IMR-90 (cell line): ENCODE data around the gene GNAI3. TPM values are rescaled to one million over a fixed set of nuclear protein-coding genes. Genes with fewer than 3 reads are reported as not detected.

Experiments used
- ATAC-seq: fragments of 200-7000 bp; cut with Tn5 transposase; 2 replicates; pipeline ENCODE4 v1.9.1; 2020; ENCODE audit warnings: low read depth, mild to moderate bottlenecking, moderate library complexity
- BruUV-seq: library from RNA; stranded (reverse); fragments of 400-500 nt; replicated peaks from 2 replicates; lab custom pipeline; 2021; lab: Mats Ljungman, UMichigan
- CTCF ChIA-PET: fragments of 300-600 bp; formaldehyde crosslinking; extraction: SDS; loops from one replicate; lab custom pipeline; 2021; ENCODE audit warnings: antibody characterized with exemption; lab: Yijun Ruan, JAX
- POLR2A ChIA-PET: fragments of 300-600 bp; sonication (Branson Sonifier 250); formaldehyde crosslinking; loops from one replicate; lab custom pipeline; 2022; ENCODE audit warnings: antibody characterized with exemption; ENCODE audit not compliant: unreplicated experiment; lab: Charles Lee
- DNase-seq: peaks from one replicate; pipeline ENCODE4 v3.0.0; 2013
- H2AFZ ChIP-seq: replicated peaks from 2 replicates; pipeline ENCODE3; 2013; ENCODE audit warnings: low read length, mild to moderate bottlenecking; ENCODE audit not compliant: poor library complexity
- H2AK5ac ChIP-seq: 2 replicates; pipeline ENCODE4 v1.6.1; 2013; ENCODE audit warnings: low read depth, low read length, inconsistent platforms
- H2AK9ac ChIP-seq: replicated peaks from 2 replicates; pipeline ENCODE3; 2013; ENCODE audit warnings: mild to moderate bottlenecking, low read depth, low read length, moderate library complexity; ENCODE audit not compliant: poor library complexity
- H2BK120ac ChIP-seq: 2 replicates; pipeline ENCODE4 v1.6.1; 2013; ENCODE audit warnings: low read depth, low read length, inconsistent platforms
- H2BK15ac ChIP-seq: 3 replicates; pipeline ENCODE4 v1.6.1; 2013; ENCODE audit warnings: low read depth, low read length, inconsistent platforms
- H2BK20ac ChIP-seq: 2 replicates; pipeline ENCODE4 v1.6.1; 2013; ENCODE audit warnings: low read depth, mild to moderate bottlenecking, inconsistent platforms, low read length, moderate library complexity
- H2BK5ac ChIP-seq: 2 replicates; pipeline ENCODE4 v1.6.1; 2013; ENCODE audit warnings: mild to moderate bottlenecking, low read depth, low read length, inconsistent platforms; ENCODE audit not compliant: poor library complexity, severe bottlenecking
- H3K14ac ChIP-seq: replicated peaks from 2 replicates; pipeline ENCODE4 v1.6.1; 2013; ENCODE audit warnings: low read depth, low read length, inconsistent platforms
- H3K18ac ChIP-seq: 2 replicates; pipeline ENCODE4 v1.6.1; 2013; ENCODE audit warnings: low read depth, low read length, control low read depth
- H3K23ac ChIP-seq: 2 replicates; pipeline ENCODE4 v1.6.1; 2013; ENCODE audit warnings: low read depth, low read length, inconsistent platforms
- H3K27ac ChIP-seq: 2 replicates; pipeline ENCODE4 v1.5.1; 2013; ENCODE audit warnings: mild to moderate bottlenecking, control low read depth, low read length; ENCODE audit not compliant: insufficient read depth
- H3K27me3 ChIP-seq: 2 replicates; pipeline ENCODE4 v1.6.1; 2013; ENCODE audit warnings: low read length; ENCODE audit not compliant: control insufficient read depth, insufficient read depth
- H3K36me3 ChIP-seq: 2 replicates; pipeline ENCODE4 v1.6.1; 2013; ENCODE audit warnings: low read length, mixed read lengths; ENCODE audit not compliant: control insufficient read depth, insufficient read depth
- H3K4ac ChIP-seq: 2 replicates; pipeline ENCODE4 v1.6.1; 2013; ENCODE audit warnings: low read depth, low read length, inconsistent platforms
- H3K4me1 ChIP-seq: 2 replicates; pipeline ENCODE4 v1.6.1; 2013; ENCODE audit warnings: low read length, mixed read lengths; ENCODE audit not compliant: control insufficient read depth, insufficient read depth
- H3K4me2 ChIP-seq: 2 replicates; pipeline ENCODE4 v1.6.1; 2013; ENCODE audit warnings: low read depth, mild to moderate bottlenecking, control low read depth, low read length, moderate library complexity
- H3K4me3 ChIP-seq: 2 replicates; pipeline ENCODE4 v1.5.1; 2013; ENCODE audit warnings: low read depth, mild to moderate bottlenecking, control low read depth, low read length, moderate library complexity; ENCODE audit not compliant: insufficient read depth
- H3K56ac ChIP-seq: 2 replicates; pipeline ENCODE4 v1.6.1; 2013; ENCODE audit warnings: low read length, inconsistent platforms; ENCODE audit not compliant: insufficient read depth; ENCODE audit errors: extremely low read depth
- H3K79me1 ChIP-seq, 2 experiments: 2 replicates each; pipeline ENCODE4 v1.6.1; 2013; ENCODE audit warnings: low read length in 2 of 2, inconsistent platforms in 1 of 2, low read depth in 1 of 2
- H3K9ac ChIP-seq: 2 replicates; pipeline ENCODE4 v1.6.1; 2013; ENCODE audit warnings: low read depth, low read length, control low read depth
- H3K9me1 ChIP-seq: 2 replicates; pipeline ENCODE4 v1.6.1; 2013; ENCODE audit warnings: low read length, inconsistent platforms; ENCODE audit not compliant: insufficient read depth
- H3K9me3 ChIP-seq: 2 replicates; pipeline ENCODE4 v1.6.1; 2013; ENCODE audit warnings: low read length; ENCODE audit not compliant: control insufficient read depth, insufficient read depth
- H4K20me1 ChIP-seq: 2 replicates; pipeline ENCODE4 v1.6.1; 2013; ENCODE audit warnings: low read length, inconsistent platforms; ENCODE audit not compliant: insufficient read depth
- H4K5ac ChIP-seq: 2 replicates; pipeline ENCODE4 v1.6.1; 2013; ENCODE audit warnings: mild to moderate bottlenecking, low read depth, low read length, control low read depth
- H4K8ac ChIP-seq, 2 experiments: 2 replicates each; pipeline ENCODE4 v1.6.1; 2013; ENCODE audit warnings: low read depth in 2 of 2, low read length in 2 of 2, control low read depth in 1 of 2, inconsistent platforms in 1 of 2
- H4K91ac ChIP-seq: 2 replicates; pipeline ENCODE4 v1.6.1; 2013; ENCODE audit warnings: low read depth, low read length, inconsistent platforms; ENCODE audit not compliant: insufficient read depth
- BHLHE40 ChIP-seq: fragments of 150-350 bp; IDR thresholded peaks from 2 replicates; pipeline ENCODE4 v1.6.1; 2016; ENCODE audit warnings: mild to moderate bottlenecking, low read depth, low read length
- CEBPB ChIP-seq: IDR thresholded peaks from 2 replicates; pipeline ENCODE4 v1.6.1; 2012; ENCODE audit warnings: low read depth, low read length, improper control_type of control experiment
- CHD1 ChIP-seq: IDR thresholded peaks from 2 replicates; pipeline ENCODE4 v1.6.1; 2012; ENCODE audit warnings: low read depth, low read length, improper control_type of control experiment
- CTCF ChIP-seq: conservative IDR thresholded peaks from 2 replicates; pipeline ENCODE4 v1.5.1; 2012; ENCODE audit warnings: mild to moderate bottlenecking, low read depth, low read length, improper control_type of control experiment
- ELK1 ChIP-seq: fragments of 150-350 bp; IDR thresholded peaks from 2 replicates; pipeline ENCODE4 v1.6.1; 2016; ENCODE audit warnings: low read depth, mild to moderate bottlenecking, low read length, moderate library complexity, borderline replicate concordance
- FOS ChIP-seq: fragments of 150-350 bp; IDR thresholded peaks from 2 replicates; pipeline ENCODE4 v1.6.1; 2016; ENCODE audit warnings: low read depth, low read length
- MAFK ChIP-seq: IDR thresholded peaks from 2 replicates; pipeline ENCODE4 v1.6.1; 2012; ENCODE audit warnings: low read depth, low read length, improper control_type of control experiment
- MAZ ChIP-seq: IDR thresholded peaks from 2 replicates; pipeline ENCODE4 v1.6.1; 2012; ENCODE audit warnings: low read depth, mild to moderate bottlenecking, low read length, improper control_type of control experiment, moderate library complexity, borderline replicate concordance
- MXI1 ChIP-seq: IDR thresholded peaks from 2 replicates; pipeline ENCODE4 v1.6.1; 2012; ENCODE audit warnings: low read depth, mild to moderate bottlenecking, low read length, moderate library complexity, borderline replicate concordance
- NFE2L2 ChIP-seq: fragments of 150-350 bp; IDR thresholded peaks from 2 replicates; pipeline ENCODE4 v1.6.1; 2016; ENCODE audit warnings: low read depth, mild to moderate bottlenecking, low read length
- POLR2A ChIP-seq: IDR thresholded peaks from 2 replicates; pipeline ENCODE4 v1.6.1; 2012; ENCODE audit warnings: mild to moderate bottlenecking, low read depth, low read length
- RAD21 ChIP-seq: IDR thresholded peaks from 2 replicates; pipeline ENCODE4 v1.6.1; 2012; ENCODE audit warnings: low read length, improper control_type of control experiment
- RCOR1 ChIP-seq: IDR thresholded peaks from 2 replicates; pipeline ENCODE4 v1.6.1; 2012; ENCODE audit warnings: mild to moderate bottlenecking, low read length, improper control_type of control experiment; ENCODE audit not compliant: insufficient replicate concordance
- RFX5 ChIP-seq: IDR thresholded peaks from 2 replicates; pipeline ENCODE4 v1.8.0; 2012; ENCODE audit warnings: low read depth, mild to moderate bottlenecking, low read length, moderate library complexity
- SMC3 ChIP-seq: fragments of 150-350 bp; IDR thresholded peaks from 2 replicates; pipeline ENCODE4 v1.6.1; 2016; ENCODE audit warnings: low read depth, mild to moderate bottlenecking, antibody characterized with exemption, low read length, moderate library complexity
- USF2 ChIP-seq: fragments of 150-350 bp; IDR thresholded peaks from 2 replicates; pipeline ENCODE4 v1.6.1; 2017; ENCODE audit warnings: mild to moderate bottlenecking, antibody characterized with exemption, low read length, low read depth
- WGBS, 2 experiments: methylation state at CpG; one replicate each; pipeline versions ENCODE4 v1.1.5 to v1.1.7; 2013; ENCODE audit warnings: missing lambda C conversion rate in 2 of 2; ENCODE audit not compliant: insufficient read length in 1 of 2; ENCODE audit errors: extremely low coverage in 2 of 2; 5-methylcytosine and 5-hydroxymethylcytosine counted together
- dilution Hi-C: fragments of 300-500 bp; cut with HindIII; formaldehyde crosslinking; loops from one replicate; pipeline ENCODE4 v1.14.3; 2018; ENCODE audit warnings: low sequenced_read_pairs; ENCODE audit not compliant: unreplicated experiment
- in situ Hi-C: fragments of 300-500 bp; cut with MboI; formaldehyde crosslinking; loops from 3 replicates; pipeline ENCODE4 v1.14.3; 2019; ENCODE audit warnings: low sequenced_read_pairs, inconsistent platforms, mixed read lengths
- intact Hi-C: fragments of 100-400 bp; cut with micrococcal nuclease; formaldehyde crosslinking; loops from 2 replicates; pipeline ENCODE4 v1.10.0; 2022
- polyA plus RNA-seq, 3 experiments: library from polyadenylated mRNA; depleted of rRNA; stranded (reverse); fragments of >200 nt; gene quantifications; 2 replicates each; pipeline ENCODE4 v1.2.3, GENCODE V29; 2012; ENCODE audit warnings: low replicate concordance in 1 of 3
- total RNA-seq: library from RNA; depleted of rRNA; stranded (reverse); fragments of >200 nt; gene quantifications from 2 replicates; pipeline ENCODE4 v1.2.3, GENCODE V29; 2012

The GNAI3 gene
- total and polyA plus RNA-seq, 2 of the 4 experiments (the other 2 are of a cell fraction), result 5.9 to 14.9 TPM

- Histone ChIP-seq H3K27me3 (peaks cover 3% of the 10 kb centered on the region; the same call in 1 of the 2 replicates), H2AK5ac (no peak overlapping the region), H3K4me2 (no peak overlapping the region), H3K56ac (no peak overlapping the region), H4K91ac (no peak overlapping the region), H4K8ac (no peak overlapping the region), H3K9me1 (peaks cover 25% of the 10 kb centered on the region), H3K18ac (no peak overlapping the region), H3K4ac (no peak overlapping the region), H4K5ac (no peak overlapping the region), H3K4me3 (no peak overlapping the region), H3K9ac (no peak overlapping the region), H3K23ac (no peak overlapping the region), H3K14ac (no peak overlapping the region), H2AFZ (no peak overlapping the region), H2AK9ac (no peak overlapping the region), H2BK15ac (no peak overlapping the region), H2BK20ac (no peak overlapping the region), H3K79me1 (peaks cover 0 to 24% of the 10 kb centered on the region in 2 experiments; a peak in 2 of 4 replicates), H2BK5ac (no peak overlapping the region), H3K27ac (no peak overlapping the region), H3K4me1 (peaks cover 28% of the 10 kb centered on the region), H3K36me3 (peaks cover 2% of the 10 kb centered on the region; the same call in 1 of the 2 replicates), H4K20me1 (peaks cover 9% of the 10 kb centered on the region), H2BK120ac (no peak overlapping the region), H3K9me3 (no peaks in the 10 kb centered on the region)
- intact Hi-C loops, result no loop called here
- no peak for TF ChIP-seq RCOR1
- TF ChIP-seq USF2, result no peak
- no peak for TF ChIP-seq MAFK
- TF ChIP-seq MXI1, result no peak
- TF ChIP-seq POLR2A, result no peak
- TF ChIP-seq FOS, result no peak
- no peak for TF ChIP-seq SMC3
- no peak for TF ChIP-seq NFE2L2
- TF ChIP-seq RAD21, result no peak
- TF ChIP-seq BHLHE40, result no peak
- TF ChIP-seq MAZ, result no peak
- no peak for TF ChIP-seq RFX5
- no peak for TF ChIP-seq CTCF
- TF ChIP-seq CEBPB, result no peak
- TF ChIP-seq CHD1, result no peak
- TF ChIP-seq ELK1, result no peak
- BruUV-seq, result no TSS peak
- in situ Hi-C loops, result no loop called here
- no CpG with 5 or more reads among the region's 5 CpGs for WGBS, 2 experiments
- POLR2A ChIA-PET, result no interaction called here
- dilution Hi-C loops, result no loop called here
- DNase-seq, result no peak
- CTCF ChIA-PET, result no interaction called here
- ATAC-seq, result no peak
Observed at GRCh38 chr1:109503935-109504334, 44.5 kb upstream of the GNAI3 start.
